ENCODE data around the gene CREBL2.

The CREBL2 gene

DNA sequence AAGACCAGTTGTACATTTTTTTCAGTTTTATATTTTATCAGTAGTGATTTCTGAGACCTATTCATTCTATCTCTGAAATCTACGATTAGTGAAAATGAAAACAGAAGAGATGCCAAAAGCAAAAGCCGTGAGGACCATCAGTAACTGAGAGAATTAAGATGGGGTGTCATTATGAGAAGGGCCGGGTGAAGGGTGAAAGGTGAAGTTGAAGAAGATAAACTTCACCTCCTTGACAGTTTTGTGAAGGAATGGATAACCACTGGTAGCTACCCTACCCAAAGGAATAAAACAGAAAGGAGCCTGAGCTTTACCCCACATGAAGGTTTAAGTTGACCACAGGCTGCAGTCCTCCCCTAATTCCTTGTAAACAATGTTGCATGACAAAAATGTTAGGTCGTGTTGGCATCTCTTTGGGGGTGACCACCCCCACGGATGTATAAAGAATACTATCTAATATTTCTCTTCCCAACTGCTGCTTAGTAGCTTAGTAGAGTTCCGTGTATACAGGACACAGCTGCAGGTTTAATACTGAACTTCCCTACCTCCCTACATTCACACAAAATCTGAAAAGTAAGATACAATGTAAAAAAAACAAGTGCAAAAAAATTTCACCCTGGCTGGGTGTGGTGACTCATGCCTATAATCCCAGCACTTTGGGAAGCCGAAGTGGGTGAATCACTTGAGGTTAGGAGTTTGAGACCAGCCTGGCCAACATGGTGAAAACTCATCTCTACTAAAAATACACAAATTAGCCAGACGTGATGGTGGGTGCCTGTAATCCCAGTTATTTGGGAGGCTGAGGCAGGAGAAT lies 60.4 kb downstream of the CREBL2 start:
- no peak for DNase-seq (ENCODE audit: extremely low spot score)
- CTCF ChIA-PET = interaction anchor here (0.6 to 1.4 kb wide), 5 partner anchors 9 to 314 kb away, joined by 3 to 4 read pairs (median 3); no protein-coding TSS in a partner anchor
- TF ChIP-seq L3MBTL2 (conservative IDR thresholded peaks at IDR 0.05) = no peak
- TF ChIP-seq HDGF (IDR thresholded peaks at IDR 0.05; ENCODE audit: borderline replicate concordance) = no peak
- TF ChIP-seq ARNT (IDR thresholded peaks at IDR 0.05) = no peak
- no peak for TF ChIP-seq NFRKB (IDR thresholded peaks at IDR 0.05)
- no peak for TF ChIP-seq SP1 (IDR thresholded peaks at IDR 0.05)
- TF ChIP-seq TARDBP (IDR thresholded peaks at IDR 0.05) = no peak
- TF ChIP-seq LEF1 (IDR thresholded peaks at IDR 0.05; ENCODE audit: borderline replicate concordance) = no peak
- TF ChIP-seq ZNF384 (IDR thresholded peaks at IDR 0.05) = no peak
- no peak for TF ChIP-seq CTBP1 (IDR thresholded peaks at IDR 0.05; ENCODE audit: borderline replicate concordance)
- no peak for TF ChIP-seq FOXM1 (IDR thresholded peaks at IDR 0.05; ENCODE audit: borderline replicate concordance)
- POLR2A ChIA-PET = interaction anchor here (0.9 to 1.2 kb wide), 2 partner anchors 21 to 44 kb away, joined by 3 read pairs; no protein-coding TSS in a partner anchor

DNA sequence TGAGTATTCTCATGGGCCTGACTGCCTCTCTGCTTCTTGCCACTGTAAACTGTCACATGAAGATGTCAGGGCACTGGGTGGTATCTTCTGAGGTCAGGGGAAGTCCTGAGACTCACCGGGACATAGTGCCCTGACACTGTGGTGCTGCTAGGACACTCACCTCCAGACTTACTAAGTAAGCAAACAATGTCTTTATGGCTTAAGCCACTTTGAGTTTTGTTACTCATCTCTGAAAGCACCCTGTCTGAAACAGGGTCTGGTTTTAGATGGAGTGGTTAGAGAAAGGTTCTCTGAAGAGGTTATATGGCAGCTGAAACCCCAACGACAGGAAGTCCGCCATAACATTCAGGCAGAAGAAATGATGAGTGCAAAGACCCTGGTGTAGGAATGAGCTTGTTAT lies 61.6 kb downstream of the CREBL2 start:
- ChIA-PET CTCF (interaction anchor here (0.9 kb wide), 1 partner anchor 9 kb away, joined by 3 read pairs; no protein-coding TSS in a partner anchor), POLR2A (no interaction called here)
- TF ChIP-seq SP1 (IDR thresholded peaks at IDR 0.05) (no peak), HDGF (IDR thresholded peaks at IDR 0.05; ENCODE audit: borderline replicate concordance) (no peak), TARDBP (IDR thresholded peaks at IDR 0.05) (no peak), L3MBTL2 (conservative IDR thresholded peaks at IDR 0.05) (no peak)

DNA sequence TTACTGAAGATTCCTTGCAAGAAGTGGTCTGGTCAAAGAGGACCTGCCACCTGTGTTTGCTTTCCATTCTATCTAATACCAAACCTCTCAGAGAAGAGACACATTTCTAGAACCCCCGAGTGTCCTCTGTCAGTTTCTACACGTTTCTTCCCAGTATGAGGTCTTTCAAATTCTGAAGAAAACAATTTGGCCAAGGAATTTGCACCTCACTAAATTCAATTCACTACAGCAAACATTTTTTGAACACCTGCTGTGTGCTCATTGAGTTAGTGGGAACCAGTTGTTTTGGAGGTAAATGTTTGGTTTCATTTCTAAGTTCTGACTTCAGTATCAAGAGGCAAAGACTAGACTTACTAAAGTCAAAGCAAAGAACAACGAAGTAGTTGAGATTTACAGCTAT lies 64.9 kb downstream of the CREBL2 start:
- ChIA-PET CTCF (interaction anchor here (0.7 kb wide), 1 partner anchor 644 kb away, joined by 5 read pairs; no protein-coding TSS in a partner anchor), POLR2A (no interaction called here)
- DNase-seq (ENCODE audit: extremely low spot score) = no peak
- TF ChIP-seq FOXK2 (IDR thresholded peaks at IDR 0.05) (no peak), BHLHE40 (IDR thresholded peaks at IDR 0.05; ENCODE audit: borderline replicate concordance) (no peak), HDGF (IDR thresholded peaks at IDR 0.05; ENCODE audit: borderline replicate concordance) (no peak), SP1 (IDR thresholded peaks at IDR 0.05) (no peak), FOXM1 (IDR thresholded peaks at IDR 0.05; ENCODE audit: borderline replicate concordance) (no peak), TARDBP (IDR thresholded peaks at IDR 0.05) (no peak), ARNT (IDR thresholded peaks at IDR 0.05) (no peak), ZNF384 (IDR thresholded peaks at IDR 0.05) (no peak)
- TF ChIP-seq, protein P1, sequence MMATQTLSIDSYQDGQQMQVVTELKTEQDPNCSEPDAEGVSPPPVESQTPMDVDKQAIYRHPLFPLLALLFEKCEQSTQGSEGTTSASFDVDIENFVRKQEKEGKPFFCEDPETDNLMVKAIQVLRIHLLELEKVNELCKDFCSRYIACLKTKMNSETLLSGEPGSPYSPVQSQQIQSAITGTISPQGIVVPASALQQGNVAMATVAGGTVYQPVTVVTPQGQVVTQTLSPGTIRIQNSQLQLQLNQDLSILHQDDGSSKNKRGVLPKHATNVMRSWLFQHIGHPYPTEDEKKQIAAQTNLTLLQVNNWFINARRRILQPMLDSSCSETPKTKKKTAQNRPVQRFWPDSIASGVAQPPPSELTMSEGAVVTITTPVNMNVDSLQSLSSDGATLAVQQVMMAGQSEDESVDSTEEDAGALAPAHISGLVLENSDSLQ (IDR thresholded peaks at IDR 0.05) = no peak

More for the DNA sequence above, 61.6 kb downstream of the CREBL2 start:
- no peak for DNase-seq (ENCODE audit: extremely low spot score)

DNA sequence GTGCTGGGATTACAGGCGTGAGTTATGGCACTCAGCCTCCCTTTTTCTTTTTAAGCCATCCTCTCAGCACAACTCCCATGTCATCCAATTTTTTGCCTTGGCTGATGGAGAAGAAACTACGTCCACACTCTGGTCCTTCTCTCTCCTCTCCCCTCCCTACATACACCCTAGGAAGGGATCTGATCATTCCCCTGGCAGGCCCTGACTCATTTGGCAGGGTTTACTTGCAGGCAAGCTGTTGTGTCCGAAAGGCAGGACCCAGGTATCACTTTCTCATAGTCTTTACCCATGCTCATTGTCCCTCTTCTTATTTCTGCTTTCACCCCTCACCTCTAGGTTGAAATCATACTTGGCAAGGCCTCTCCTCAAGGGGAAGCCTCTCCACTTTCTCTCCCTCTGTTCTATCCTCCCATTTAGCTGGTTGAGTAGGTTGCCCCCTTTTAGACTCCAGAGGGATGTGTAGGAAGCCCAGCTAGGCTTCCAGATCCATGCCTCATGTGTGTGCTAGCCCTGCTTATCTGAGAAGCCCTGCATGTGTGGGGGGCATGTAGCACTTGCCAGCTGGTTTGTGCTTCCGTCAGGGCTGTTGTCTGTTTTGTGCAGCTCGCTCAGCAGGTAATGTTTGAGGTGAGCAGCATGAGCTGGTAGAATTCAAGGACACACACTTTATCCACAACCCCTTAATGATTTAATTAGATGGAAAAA lies 69.5 kb downstream of the CREBL2 start:
- ChIA-PET CTCF (interaction anchor here (0.5 kb wide), 1 partner anchor 304 kb away, joined by 3 read pairs; no protein-coding TSS in a partner anchor), POLR2A (interaction anchor here (3.9 kb wide), 1 partner anchor 14 kb away, joined by 16 read pairs; the partner anchor contains the start of gene GPR19)
- TF ChIP-seq FOXM1 (IDR thresholded peaks at IDR 0.05; ENCODE audit: borderline replicate concordance) (no peak), SUZ12 (IDR thresholded peaks at IDR 0.05) (no peak), BHLHE40 (IDR thresholded peaks at IDR 0.05; ENCODE audit: borderline replicate concordance) (no peak), TARDBP (IDR thresholded peaks at IDR 0.05) (no peak), SP1 (IDR thresholded peaks at IDR 0.05) (no peak)
- DNase-seq (ENCODE audit: extremely low spot score) = no peak

DNA sequence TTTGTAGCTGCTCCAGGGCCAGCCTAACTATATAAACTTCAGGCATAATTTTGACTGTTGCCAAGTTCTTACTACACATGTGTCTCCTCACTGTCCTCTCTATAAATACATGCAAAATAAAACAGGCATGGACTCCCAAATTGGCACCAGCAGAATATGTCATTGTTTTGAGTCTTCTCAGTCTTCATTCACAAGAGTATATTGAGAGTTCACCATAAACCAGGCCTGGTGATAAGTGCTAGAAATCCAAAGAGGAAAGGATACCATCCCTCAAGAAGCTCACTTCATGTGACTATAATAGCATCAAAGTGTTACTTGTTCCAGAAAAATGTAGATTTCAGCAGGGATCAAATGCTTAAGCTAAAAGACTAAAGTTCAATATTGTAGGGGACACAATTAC lies 70.6 kb downstream of the CREBL2 start:
- CTCF ChIA-PET = interaction anchor here (1.0 kb wide), 1 partner anchor 8 kb away, joined by 3 read pairs; no protein-coding TSS in a partner anchor
- no peak for DNase-seq (ENCODE audit: extremely low spot score)
- TF ChIP-seq, protein P1 (IDR thresholded peaks at IDR 0.05) = no peak
- TF ChIP-seq SP1 (IDR thresholded peaks at IDR 0.05) (no peak), ZNF384 (IDR thresholded peaks at IDR 0.05) (no peak), ELF4 (IDR thresholded peaks at IDR 0.05) (no peak), FOXK2 (IDR thresholded peaks at IDR 0.05) (no peak), NFRKB (IDR thresholded peaks at IDR 0.05) (no peak), BHLHE40 (IDR thresholded peaks at IDR 0.05; ENCODE audit: borderline replicate concordance) (no peak), SUZ12 (IDR thresholded peaks at IDR 0.05) (no peak), TARDBP (IDR thresholded peaks at IDR 0.05) (no peak), L3MBTL2 (conservative IDR thresholded peaks at IDR 0.05) (no peak), FOXM1 (IDR thresholded peaks at IDR 0.05; ENCODE audit: borderline replicate concordance) (no peak), HDGF (IDR thresholded peaks at IDR 0.05; ENCODE audit: borderline replicate concordance) (no peak), LEF1 (IDR thresholded peaks at IDR 0.05; ENCODE audit: borderline replicate concordance) (no peak), CTBP1 (IDR thresholded peaks at IDR 0.05; ENCODE audit: borderline replicate concordance) (no peak), ARNT (IDR thresholded peaks at IDR 0.05) (no peak), FOXA1 (IDR thresholded peaks at IDR 0.05) (no peak)
- POLR2A ChIA-PET = interaction anchor here (3.9 kb wide), 1 partner anchor 13 kb away, joined by 16 read pairs; the partner anchor contains the start of gene GPR19

DNA sequence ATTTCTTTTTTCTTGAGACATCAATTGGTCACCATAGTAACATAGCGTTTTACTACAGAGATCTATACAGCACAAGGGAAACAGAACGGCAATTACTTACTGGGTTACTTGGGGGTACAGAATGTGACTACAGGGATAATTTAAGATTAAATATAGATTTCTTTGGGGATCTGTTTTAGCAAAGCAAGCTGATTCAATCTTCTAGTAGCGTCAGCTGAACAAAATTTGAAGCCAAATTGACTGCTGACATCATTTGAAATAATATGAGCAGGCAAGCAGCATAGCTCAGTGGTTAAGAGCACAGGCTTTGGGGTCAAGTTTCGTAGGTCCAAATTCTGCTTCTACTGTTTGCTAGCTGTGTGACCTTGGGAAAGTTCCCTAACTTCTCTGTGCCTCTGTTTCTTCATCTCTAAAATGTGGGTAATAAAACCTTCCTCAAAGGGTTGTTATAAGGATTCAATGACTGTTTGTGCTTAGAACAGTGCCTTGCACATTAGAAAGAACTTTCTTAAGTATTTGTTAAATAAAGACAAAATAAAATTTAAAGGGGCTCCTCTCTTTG lies 71.5 kb downstream of the CREBL2 start:
- no peak for TF ChIP-seq FOXA1 (IDR thresholded peaks at IDR 0.05)
- no peak for TF ChIP-seq ELF4 (IDR thresholded peaks at IDR 0.05)
- no peak for TF ChIP-seq ARNT (IDR thresholded peaks at IDR 0.05)
- TF ChIP-seq NFRKB (IDR thresholded peaks at IDR 0.05) = no peak
- TF ChIP-seq LEF1 (IDR thresholded peaks at IDR 0.05; ENCODE audit: borderline replicate concordance) = no peak
- TF ChIP-seq CTBP1 (IDR thresholded peaks at IDR 0.05; ENCODE audit: borderline replicate concordance) = no peak
- no peak for TF ChIP-seq SUZ12 (IDR thresholded peaks at IDR 0.05)
- TF ChIP-seq BHLHE40 (IDR thresholded peaks at IDR 0.05; ENCODE audit: borderline replicate concordance) = no peak
- TF ChIP-seq SP1 (IDR thresholded peaks at IDR 0.05) = no peak
- TF ChIP-seq, protein P1 (IDR thresholded peaks at IDR 0.05) = no peak
- TF ChIP-seq HDGF (IDR thresholded peaks at IDR 0.05; ENCODE audit: borderline replicate concordance) = no peak
- TF ChIP-seq L3MBTL2 (conservative IDR thresholded peaks at IDR 0.05) = no peak
- TF ChIP-seq FOXK2 (IDR thresholded peaks at IDR 0.05) = no peak
- no peak for TF ChIP-seq TARDBP (IDR thresholded peaks at IDR 0.05)
- ChIA-PET CTCF (interaction anchor here (1.0 kb wide), 1 partner anchor 9 kb away, joined by 3 read pairs; no protein-coding TSS in a partner anchor), POLR2A (interaction anchor here (3.9 kb wide), 1 partner anchor 12 kb away, joined by 16 read pairs; the partner anchor contains the start of gene GPR19)
- no peak for DNase-seq (ENCODE audit: extremely low spot score)

All from HEK293T (cell line).